H9 (cell line): ENCODE data around the gene CFAP299. TPM values are rescaled to one million over a fixed set of nuclear protein-coding genes. Genes with fewer than 3 reads are reported as not detected.

Source experiments
- DNase-seq: peaks from one replicate; pipeline ENCODE4 v3.0.0-alpha.2; 2017
- H2AFZ ChIP-seq: one replicate; pipeline ENCODE4 v1.6.1; 2013; ENCODE audit warnings: mild to moderate bottlenecking, low read length, control low read depth, moderate library complexity
- H2AK5ac ChIP-seq: 2 replicates; pipeline ENCODE4 v1.6.1; 2013; ENCODE audit warnings: low read length, control low read depth, mixed read lengths; ENCODE audit not compliant: insufficient read length
- H2BK120ac ChIP-seq: one replicate; pipeline ENCODE4 v1.6.1; 2013; ENCODE audit warnings: low read depth, mild to moderate bottlenecking, low read length, control low read depth, inconsistent platforms; ENCODE audit not compliant: poor library complexity, severe bottlenecking
- H2BK12ac ChIP-seq: 2 replicates; pipeline ENCODE4 v1.6.1; 2013; ENCODE audit warnings: low read length, control low read depth, mixed read lengths, low read depth; ENCODE audit not compliant: insufficient read length
- H2BK15ac ChIP-seq: 2 replicates; pipeline ENCODE4 v1.6.1; 2013; ENCODE audit warnings: low read depth, low read length, control low read depth
- H2BK20ac ChIP-seq: one replicate; pipeline ENCODE4 v1.6.1; 2013; ENCODE audit warnings: low read depth, mild to moderate bottlenecking, low read length, control low read depth, inconsistent platforms; ENCODE audit not compliant: poor library complexity, severe bottlenecking
- H2BK5ac ChIP-seq: 2 replicates; pipeline ENCODE4 v1.6.1; 2013; ENCODE audit warnings: low read length, control low read depth, mixed read lengths; ENCODE audit not compliant: insufficient read length
- H3K14ac ChIP-seq: 2 replicates; pipeline ENCODE4 v1.6.1; 2013; ENCODE audit warnings: low read length, control low read depth; ENCODE audit not compliant: insufficient read depth
- H3K18ac ChIP-seq: 2 replicates; pipeline ENCODE4 v1.6.1; 2013; ENCODE audit warnings: low read depth, mild to moderate bottlenecking, mixed read lengths, low read length, control low read depth; ENCODE audit not compliant: insufficient read length
- H3K23ac ChIP-seq: 2 replicates; pipeline ENCODE4 v1.6.1; 2013; ENCODE audit warnings: low read length, control low read depth, mixed read lengths, low read depth; ENCODE audit not compliant: insufficient read length
- H3K23me2 ChIP-seq: 2 replicates; pipeline ENCODE4 v1.6.1; 2013; ENCODE audit warnings: low read depth, mild to moderate bottlenecking, mixed read lengths, low read length, control low read depth; ENCODE audit not compliant: insufficient read length, poor library complexity, severe bottlenecking
- H3K27ac ChIP-seq: 2 replicates; pipeline ENCODE4 v1.5.1; 2013; ENCODE audit warnings: low read length, control low read depth, mixed read lengths, low read depth; ENCODE audit not compliant: insufficient read length
- H3K27me3 ChIP-seq: 2 replicates; pipeline ENCODE4 v1.6.1; 2013; ENCODE audit warnings: low read length, control low read depth, inconsistent platforms; ENCODE audit not compliant: insufficient read depth
- H3K4ac ChIP-seq: 2 replicates; pipeline ENCODE4 v1.6.1; 2013; ENCODE audit warnings: low read depth, mild to moderate bottlenecking, control low read depth, inconsistent platforms, low read length, moderate library complexity
- H3K4me1 ChIP-seq: 2 replicates; pipeline ENCODE4 v1.6.1; 2013; ENCODE audit warnings: low read length, control low read depth, inconsistent platforms; ENCODE audit not compliant: insufficient read depth
- H3K4me2 ChIP-seq: 2 replicates; pipeline ENCODE4 v1.6.1; 2013; ENCODE audit warnings: low read length, control low read depth, mixed read lengths; ENCODE audit not compliant: insufficient read length, insufficient read depth
- H3K56ac ChIP-seq: 2 replicates; pipeline ENCODE4 v1.6.1; 2013; ENCODE audit warnings: low read depth, mild to moderate bottlenecking, mixed read lengths, low read length, control low read depth; ENCODE audit not compliant: insufficient read length
- H3K79me1 ChIP-seq: 2 replicates; pipeline ENCODE4 v1.6.1; 2013; ENCODE audit warnings: low read depth, mild to moderate bottlenecking, moderate library complexity, low read length, control low read depth, inconsistent platforms; ENCODE audit not compliant: insufficient read depth, poor library complexity, severe bottlenecking
- H3K79me2 ChIP-seq: 2 replicates; pipeline ENCODE4 v1.6.1; 2013; ENCODE audit warnings: low read length, control low read depth, inconsistent platforms; ENCODE audit not compliant: insufficient read depth
- H3K9ac ChIP-seq: 2 replicates; pipeline ENCODE4 v1.6.1; 2013; ENCODE audit warnings: low read length, control low read depth, mixed read lengths; ENCODE audit not compliant: insufficient read length; ENCODE audit errors: extremely low read depth
- H3K9me3 ChIP-seq: one replicate; pipeline ENCODE4 v1.6.1; 2013; ENCODE audit warnings: low read depth, low read length, inconsistent platforms; ENCODE audit not compliant: control insufficient read depth
- H3T11ph ChIP-seq: one replicate; pipeline ENCODE4 v1.6.1; 2013; ENCODE audit warnings: mild to moderate bottlenecking, low read length, control low read depth, inconsistent platforms
- H4K20me1 ChIP-seq: one replicate; pipeline ENCODE4 v1.6.1; 2013; ENCODE audit not compliant: control insufficient read depth, insufficient read length, insufficient read depth
- H4K5ac ChIP-seq: 2 replicates; pipeline ENCODE4 v1.6.1; 2013; ENCODE audit warnings: low read depth, mild to moderate bottlenecking, mixed read lengths, low read length, control low read depth; ENCODE audit not compliant: insufficient read length
- H4K8ac ChIP-seq: replicated peaks from 2 replicates; pipeline ENCODE4 v1.6.1; 2013; ENCODE audit warnings: low read length, control low read depth, mixed read lengths, low read depth; ENCODE audit not compliant: insufficient read length
- H4K91ac ChIP-seq: 2 replicates; pipeline ENCODE4 v1.6.1; 2013; ENCODE audit warnings: low read depth, mild to moderate bottlenecking, moderate library complexity, mixed read lengths, low read length, control low read depth; ENCODE audit not compliant: insufficient read length
- H3K27ac Mint-ChIP-seq, 3 experiments: 2 replicates in 2 of 3; 3 replicates in 1 of 3; pipeline ENCODE4 v1.8.0; 2020 to 2021; ENCODE audit warnings: mixed read lengths in 3 of 3, mild to moderate bottlenecking in 1 of 3, moderate library complexity in 1 of 3
- H3K27me3 Mint-ChIP-seq: 2 replicates; pipeline ENCODE4 v1.8.0; 2021; ENCODE audit warnings: low read depth, mild to moderate bottlenecking, moderate library complexity, mixed read lengths
- H3K36me3 Mint-ChIP-seq, 3 experiments: 2 replicates in 2 of 3; 3 replicates in 1 of 3; pipeline ENCODE4 v1.8.0; 2020 to 2021; ENCODE audit warnings: low read depth in 3 of 3, mixed read lengths in 3 of 3; ENCODE audit not compliant: insufficient read depth in 1 of 3
- H3K4me1 Mint-ChIP-seq, 2 experiments: 2 replicates each; pipeline ENCODE4 v1.8.0; 2020; ENCODE audit warnings: mixed read lengths in 2 of 2
- H3K4me3 Mint-ChIP-seq, 2 experiments: 2 replicates in 1 of 2; 3 replicates in 1 of 2; pipeline ENCODE4 v1.8.0; 2020 to 2021; ENCODE audit warnings: mild to moderate bottlenecking in 2 of 2, mixed read lengths in 2 of 2, moderate library complexity in 1 of 2
- H3K9me3 Mint-ChIP-seq, 2 experiments: 2 replicates in 1 of 2; 3 replicates in 1 of 2; pipeline ENCODE4 v1.8.0; 2020; ENCODE audit warnings: mild to moderate bottlenecking in 2 of 2, mixed read lengths in 2 of 2, moderate library complexity in 1 of 2
- WGBS: extraction: QIAGEN DNeasy Blood & Tissue Kit; methylation state at CpG from one replicate; pipeline ENCODE4 v1.1.7; 2013; ENCODE audit warnings: missing lambda C conversion rate, low lambda C conversion rate, mixed read lengths; ENCODE audit not compliant: insufficient read length; ENCODE audit errors: extremely low coverage; 5-methylcytosine and 5-hydroxymethylcytosine counted together
- total RNA-seq: library from RNA; stranded (reverse); gene quantifications from 2 replicates; pipeline ENCODE4 v1.2.1, GENCODE V29; 2021
- TF ChIP-seq, protein P1 (sequence below): fragments of 200-600 bp; sonication (generic); conservative IDR thresholded peaks from 3 replicates; pipeline ENCODE4 v1.8.0; 2021; ENCODE audit warnings: antibody characterized with exemption, mild to moderate bottlenecking

Gene CFAP299
- total RNA-seq, 1 experiment from 2014 or later: not detected

DNA sequence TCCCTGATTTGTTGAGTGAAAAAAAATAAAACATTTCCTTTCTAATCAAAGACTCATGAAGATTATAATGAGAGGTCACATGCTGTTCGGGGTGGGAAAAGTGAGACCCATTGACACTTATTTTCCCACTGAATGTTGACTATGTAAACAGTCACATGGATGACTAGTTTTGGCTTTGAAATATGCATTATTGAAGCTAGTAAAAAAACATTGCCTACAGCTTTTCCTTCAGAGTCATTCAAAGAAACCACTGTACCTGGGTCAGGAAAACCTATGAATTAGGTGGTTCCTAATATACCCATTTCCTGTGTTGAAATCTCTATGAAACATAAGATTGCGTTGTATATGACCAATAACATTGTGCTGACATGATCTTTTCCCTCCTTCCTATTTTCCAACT lies 251.2 kb downstream of the CFAP299 start:
- H3K56ac ChIP-seq: no peak overlapping the region
- H3K4me2 ChIP-seq: no peak overlapping the region
- Mint-ChIP-seq H3K4me3 (no peak overlapping the region), H3K9me3 (no peaks in the 10 kb centered on the region), H3K36me3 (no peaks in the 10 kb centered on the region; a peak in 1 of 7 replicates), H3K27ac (no peak overlapping the region), H3K4me1 (no peaks in the 10 kb centered on the region), H3K27me3 (no peaks in the 10 kb centered on the region)
- no peaks in the 10 kb centered on the region for H3K23me2 ChIP-seq
- H3K4ac ChIP-seq: no peak overlapping the region
- no peaks in the 10 kb centered on the region for H3K79me2 ChIP-seq
- DNase-seq: no peak
- H3K23ac ChIP-seq: no peak overlapping the region
- no peak overlapping the region for H2BK15ac ChIP-seq
- no peak overlapping the region for H2AFZ ChIP-seq
- no peak overlapping the region for H2BK5ac ChIP-seq
- H3K4me1 ChIP-seq: no peaks in the 10 kb centered on the region
- no peak overlapping the region for H2BK12ac ChIP-seq
- no peak overlapping the region for H2BK20ac ChIP-seq
- TF ChIP-seq, protein P1, sequence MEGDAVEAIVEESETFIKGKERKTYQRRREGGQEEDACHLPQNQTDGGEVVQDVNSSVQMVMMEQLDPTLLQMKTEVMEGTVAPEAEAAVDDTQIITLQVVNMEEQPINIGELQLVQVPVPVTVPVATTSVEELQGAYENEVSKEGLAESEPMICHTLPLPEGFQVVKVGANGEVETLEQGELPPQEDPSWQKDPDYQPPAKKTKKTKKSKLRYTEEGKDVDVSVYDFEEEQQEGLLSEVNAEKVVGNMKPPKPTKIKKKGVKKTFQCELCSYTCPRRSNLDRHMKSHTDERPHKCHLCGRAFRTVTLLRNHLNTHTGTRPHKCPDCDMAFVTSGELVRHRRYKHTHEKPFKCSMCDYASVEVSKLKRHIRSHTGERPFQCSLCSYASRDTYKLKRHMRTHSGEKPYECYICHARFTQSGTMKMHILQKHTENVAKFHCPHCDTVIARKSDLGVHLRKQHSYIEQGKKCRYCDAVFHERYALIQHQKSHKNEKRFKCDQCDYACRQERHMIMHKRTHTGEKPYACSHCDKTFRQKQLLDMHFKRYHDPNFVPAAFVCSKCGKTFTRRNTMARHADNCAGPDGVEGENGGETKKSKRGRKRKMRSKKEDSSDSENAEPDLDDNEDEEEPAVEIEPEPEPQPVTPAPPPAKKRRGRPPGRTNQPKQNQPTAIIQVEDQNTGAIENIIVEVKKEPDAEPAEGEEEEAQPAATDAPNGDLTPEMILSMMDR: no peak
- H3T11ph ChIP-seq: no peak overlapping the region
- WGBS: no CpG with 5 or more reads among the region's 2 CpGs
- H2AK5ac ChIP-seq: no peak overlapping the region
- H4K20me1 ChIP-seq: no peaks in the 10 kb centered on the region
- H3K79me1 ChIP-seq: no peaks in the 10 kb centered on the region
- no peak overlapping the region for H2BK120ac ChIP-seq
- H4K91ac ChIP-seq: no peak overlapping the region
- H3K14ac ChIP-seq: no peak overlapping the region
- no peaks in the 10 kb centered on the region for H3K27me3 ChIP-seq
- H3K9me3 ChIP-seq: no peaks in the 10 kb centered on the region
- H4K5ac ChIP-seq: no peak overlapping the region
- no peak overlapping the region for H3K18ac ChIP-seq
- H4K8ac ChIP-seq: no peak overlapping the region
- no peak overlapping the region for H3K9ac ChIP-seq
- H3K27ac ChIP-seq: no peak overlapping the region
